Vagina (tissue), 2 donors: ENCODE data around the gene SLC10A7. TPM values are rescaled to one million over a fixed set of nuclear protein-coding genes. Genes with fewer than 3 reads are reported as not detected.

Experiments used
- DNase-seq, 2 donors: peaks; one replicate each; pipeline ENCODE4 v3.0.0-alpha.2; 2017; ENCODE audit errors: extremely low spot score in 2 of 2
- H3K27ac ChIP-seq: fragments of 200-600 bp; sonication (generic); one replicate; pipeline ENCODE4 v1.5.1; 2019
- H3K27me3 ChIP-seq: fragments of 200-600 bp; sonication (generic); one replicate; pipeline ENCODE4 v1.5.1; 2019
- H3K36me3 ChIP-seq, 2 donors: fragments of 200-600 bp; sonication (generic); one replicate each; pipeline ENCODE4 v1.5.1; 2017 to 2019
- H3K4me1 ChIP-seq: fragments of 200-600 bp; sonication (generic); one replicate; pipeline ENCODE4 v1.5.1; 2019
- H3K4me3 ChIP-seq, 2 donors: fragments of 200-600 bp; sonication (generic); 1 replicate in 1 of 2; 2 replicates in 1 of 2; pipeline ENCODE4 v1.5.1; 2016 to 2019
- H3K9me3 ChIP-seq: fragments of 200-600 bp; sonication (generic); one replicate; pipeline ENCODE4 v1.5.1; 2019
- CTCF ChIP-seq, 3 experiments: fragments of 450-650 bp in 2 of 3; fragments of 200-600 bp in 1 of 3; sonication (generic) in 1 of 3; IDR thresholded peaks; one replicate each; pipeline ENCODE4 v1.5.1; 2017 to 2019; ENCODE audit warnings: antibody characterized with exemption in 3 of 3, mild to moderate bottlenecking in 2 of 3, moderate library complexity in 2 of 3
- POLR2A ChIP-seq, 2 donors: fragments of 450-650 bp; IDR thresholded peaks; one replicate each; pipeline ENCODE4 v1.6.1; 2017; ENCODE audit warnings: antibody characterized with exemption in 2 of 2, mild to moderate bottlenecking in 2 of 2, moderate library complexity in 2 of 2
- POLR2AphosphoS5 ChIP-seq, 2 donors: sonication (generic); formaldehyde crosslinking; IDR thresholded peaks; one replicate each; pipeline ENCODE4 v1.9.0; 2017; ENCODE audit warnings: antibody characterized with exemption in 2 of 2, mild to moderate bottlenecking in 2 of 2, low read depth in 1 of 2; ENCODE audit not compliant: insufficient read depth in 1 of 2
- intact Hi-C: fragments of 100-400 bp; cut with DNase I; formaldehyde crosslinking; loops from one replicate; pipeline ENCODE4 v1.15.1; 2023
- total RNA-seq: library from RNA; depleted of rRNA; stranded (reverse); fragments of >200 nt; gene quantifications from one replicate; pipeline ENCODE4 v1.2.3, GENCODE V29; 2016

The SLC10A7 gene
- total RNA-seq, 1 donor from 2014 or later, result 14.2 TPM

- intact Hi-C loops, result no loop called here
- no peak for DNase-seq
- TF ChIP-seq POLR2AphosphoS5 (IDR thresholded peaks at IDR 0.05; ENCODE audit: insufficient read depth in 1 of 2, low read depth in 1 of 2), result no peak
- TF ChIP-seq CTCF (IDR thresholded peaks at IDR 0.05), result no peak
- TF ChIP-seq POLR2A (IDR thresholded peaks at IDR 0.05), result no peak
- Histone ChIP-seq H3K9me3 (no peaks in the 10 kb centered on the region), H3K4me1 (no peaks in the 10 kb centered on the region), H3K27ac (no peak overlapping the region), H3K4me3 (no peak overlapping the region), H3K36me3 (no peaks in the 10 kb centered on the region), H3K27me3 (no peaks in the 10 kb centered on the region)
These were observed 183.2 kb downstream of the SLC10A7 start for GRCh38 chr4:146338512-146338911.

GRCh38 chr4:146336410-146336807, 185.3 kb downstream of the SLC10A7 start:
- Histone ChIP-seq H3K27ac (no peak overlapping the region), H3K36me3 (no peaks in the 10 kb centered on the region), H3K4me1 (no peaks in the 10 kb centered on the region), H3K4me3 (no peak overlapping the region), H3K27me3 (no peaks in the 10 kb centered on the region), H3K9me3 (no peaks in the 10 kb centered on the region)
- intact Hi-C loops, result no loop called here
- DNase-seq, result no peak
- no peak for TF ChIP-seq POLR2A (IDR thresholded peaks at IDR 0.05)

- DNase-seq, result no peak
- H3K4me3 ChIP-seq, result no peak overlapping the region
- H3K27me3 ChIP-seq, result no peaks in the 10 kb centered on the region
- no peaks in the 10 kb centered on the region for H3K9me3 ChIP-seq
- intact Hi-C loops, result no loop called here
- no peaks in the 10 kb centered on the region for H3K36me3 ChIP-seq
- H3K4me1 ChIP-seq, result no peaks in the 10 kb centered on the region
- H3K27ac ChIP-seq, result no peak overlapping the region
- TF ChIP-seq CTCF (IDR thresholded peaks at IDR 0.05), result no peak
- no peak for TF ChIP-seq POLR2AphosphoS5 (IDR thresholded peaks at IDR 0.05; ENCODE audit: insufficient read depth in 1 of 2, low read depth in 1 of 2)
- TF ChIP-seq POLR2A (IDR thresholded peaks at IDR 0.05), result no peak
These were observed 185.9 kb downstream of the SLC10A7 start for GRCh38 chr4:146335763-146336409.

DNA sequence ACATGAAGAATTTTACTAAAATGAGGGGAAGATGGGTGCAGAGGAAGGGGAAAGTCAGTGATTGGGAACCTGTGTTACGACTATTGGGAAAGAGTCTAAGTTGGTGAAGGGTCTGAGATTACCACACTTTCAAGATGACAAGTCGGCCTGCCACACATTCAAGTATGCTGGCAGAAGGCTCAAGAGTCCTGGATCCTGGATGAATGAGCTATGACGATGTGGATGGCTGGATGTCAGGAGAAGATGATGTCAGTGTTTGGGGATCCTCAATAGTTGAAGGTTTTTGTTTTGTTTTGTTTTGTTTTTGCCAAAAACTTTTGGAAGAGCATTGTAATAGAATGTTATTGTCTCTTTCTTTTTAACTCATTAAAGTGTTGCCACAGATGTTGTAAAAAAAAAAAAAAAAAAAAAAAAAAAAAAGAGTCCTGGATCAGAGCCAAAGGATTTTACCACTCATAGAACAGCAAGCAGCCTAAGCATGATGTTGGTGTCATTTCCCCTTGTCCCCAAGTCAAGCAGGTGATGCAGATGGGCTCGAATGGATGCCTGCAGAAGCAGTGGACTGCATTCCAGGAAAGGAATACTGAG, 186.8 kb downstream of the SLC10A7 start:
- no peak for DNase-seq
- Histone ChIP-seq H3K27me3 (no peaks in the 10 kb centered on the region), H3K4me3 (no peak overlapping the region), H3K9me3 (no peaks in the 10 kb centered on the region), H3K4me1 (no peaks in the 10 kb centered on the region), H3K27ac (no peak overlapping the region), H3K36me3 (no peaks in the 10 kb centered on the region)
- intact Hi-C loops, result no loop called here
- TF ChIP-seq CTCF (IDR thresholded peaks at IDR 0.05) (no peak), POLR2AphosphoS5 (IDR thresholded peaks at IDR 0.05; ENCODE audit: insufficient read depth in 1 of 2, low read depth in 1 of 2) (no peak), POLR2A (IDR thresholded peaks at IDR 0.05) (no peak)

GRCh38 chr4:146333895-146334262, 187.9 kb downstream of the SLC10A7 start:
- no peaks in the 10 kb centered on the region for H3K9me3 ChIP-seq
- no peak overlapping the region for H3K4me3 ChIP-seq
- H3K27me3 ChIP-seq, result no peaks in the 10 kb centered on the region
- DNase-seq, result no peak
- H3K36me3 ChIP-seq, result no peaks in the 10 kb centered on the region
- TF ChIP-seq POLR2A (IDR thresholded peaks at IDR 0.05) (no peak), POLR2AphosphoS5 (IDR thresholded peaks at IDR 0.05; ENCODE audit: insufficient read depth in 1 of 2, low read depth in 1 of 2) (no peak), CTCF (IDR thresholded peaks at IDR 0.05) (no peak)
- H3K27ac ChIP-seq, result no peak overlapping the region
- intact Hi-C loops, result no loop called here
- H3K4me1 ChIP-seq, result no peaks in the 10 kb centered on the region
